ENCODE measurements around the gene RASSF1.

GRCh38 chr3:50319894-50320625, 20.6 kb downstream of the RASSF1 start:
- TF ChIP-seq POLR2AphosphoS5 (IDR thresholded peaks at IDR 0.05; ENCODE audit: low read depth, low read length), result no peak
- no peak for TF ChIP-seq MAX (IDR thresholded peaks at IDR 0.05)
